ENCODE measurements around the gene ZC3H18.

ZC3H18 gene

DNA sequence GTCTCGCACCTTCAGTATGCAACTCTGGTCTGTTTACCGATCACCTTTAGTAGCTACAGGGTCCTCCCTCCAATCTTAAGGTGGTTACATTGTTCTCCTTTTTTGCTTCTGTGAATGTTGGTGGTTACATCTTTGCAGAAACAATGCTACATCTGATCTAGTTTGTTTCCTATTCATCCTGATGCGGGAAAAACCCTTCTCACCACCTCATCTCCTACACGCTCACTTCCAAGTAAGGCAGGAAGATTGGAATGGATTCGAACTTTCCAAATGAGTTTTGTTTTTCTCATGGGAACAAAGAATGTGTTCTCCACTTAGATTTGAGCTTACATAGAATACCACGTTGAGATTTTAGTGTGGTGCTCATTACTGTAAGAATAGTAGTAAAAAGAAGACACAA lies 14.5 kb downstream of the ZC3H18 start:
- DNase-seq = no peak

DNA sequence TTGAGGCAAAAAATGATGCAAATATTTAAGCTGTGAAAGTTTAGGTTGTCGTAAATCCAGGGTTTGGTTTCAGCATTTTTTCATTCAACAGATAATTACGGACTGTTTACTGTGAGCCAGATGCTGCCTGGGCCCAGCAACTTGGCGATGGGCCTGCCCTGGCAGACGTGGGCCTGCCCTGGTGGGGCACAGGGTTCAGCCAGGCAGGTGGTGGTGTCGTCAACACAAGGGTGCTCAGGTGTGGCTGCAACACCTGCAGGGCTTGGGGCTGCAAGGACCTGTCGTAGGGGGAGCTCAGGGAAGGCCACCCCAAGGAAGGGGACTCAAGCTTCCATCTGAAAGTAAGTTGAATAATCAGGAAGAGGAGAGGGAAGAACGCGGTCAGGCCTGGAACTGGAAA lies 15.1 kb downstream of the ZC3H18 start:
- DNase-seq = no peak

DNA sequence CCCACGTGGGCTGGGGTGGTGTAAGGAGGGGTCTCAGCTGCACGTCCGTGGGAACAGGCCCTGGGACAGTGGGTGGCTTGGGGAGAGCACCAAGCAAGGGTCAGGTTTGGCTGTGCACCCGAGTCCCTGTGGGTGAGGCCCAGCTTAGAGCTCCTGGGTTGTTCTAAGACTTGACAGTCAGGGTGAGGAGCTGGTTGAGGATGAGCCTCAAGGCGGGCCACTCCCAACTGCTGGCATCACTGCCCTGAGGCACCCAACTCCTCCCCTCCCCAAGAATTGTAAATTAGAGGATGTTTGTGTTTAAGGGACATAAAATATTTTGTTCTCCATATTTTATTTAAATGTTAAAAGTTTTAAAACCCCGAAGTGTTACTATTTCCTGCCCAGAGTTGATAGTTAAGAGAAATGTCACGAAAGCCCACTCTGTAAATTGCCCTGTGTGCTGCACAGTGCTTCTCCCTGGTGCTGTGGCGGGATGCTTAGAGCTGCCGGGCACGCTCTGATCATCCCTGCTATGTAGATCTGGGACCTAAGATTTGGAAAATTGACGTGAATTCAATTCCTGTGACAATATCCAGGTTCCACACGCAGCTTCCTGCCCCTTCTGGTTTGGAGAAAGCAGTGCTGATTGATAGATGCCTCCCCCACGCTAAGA lies 15.9 kb downstream of the ZC3H18 start:
- DNase-seq = no peak

DNA sequence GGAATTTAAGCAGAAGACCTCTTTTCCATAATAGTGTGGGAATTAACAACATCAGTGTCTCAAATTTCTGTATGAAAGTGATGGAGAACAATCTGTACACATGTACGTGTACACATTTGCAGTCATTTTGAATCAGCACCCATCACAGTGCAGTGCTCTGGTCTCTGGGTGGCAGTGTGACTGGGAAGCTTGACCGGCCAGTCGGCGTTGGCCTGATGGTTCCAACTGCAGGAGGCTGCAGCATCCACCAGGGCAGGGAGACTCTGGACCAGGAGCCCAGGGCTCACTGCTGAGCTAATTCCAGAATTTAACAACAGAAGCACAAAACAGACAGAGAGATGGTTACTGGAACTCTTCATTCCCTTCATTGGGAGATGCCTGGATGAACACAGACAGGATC lies 17.9 kb downstream of the ZC3H18 start:
- DNase-seq = no peak

DNA sequence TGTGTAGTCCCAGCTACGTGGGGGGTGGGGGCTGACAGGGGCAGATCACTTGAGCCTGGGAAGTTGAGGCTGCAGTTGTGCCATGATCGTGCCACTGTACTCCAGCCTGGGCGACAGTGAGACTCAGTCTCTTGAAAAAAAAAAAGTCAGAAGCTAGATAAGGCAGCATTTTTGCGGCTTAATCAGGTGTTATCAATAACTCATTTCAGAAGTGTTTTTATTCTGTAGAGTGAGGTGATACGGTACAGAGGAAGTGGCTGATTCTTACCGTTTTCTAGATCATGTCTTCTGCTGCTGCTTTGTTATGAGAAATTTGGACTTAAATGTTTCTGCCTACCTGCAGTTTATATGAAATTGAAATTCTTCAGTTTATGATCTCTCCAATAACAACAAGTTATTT lies 18.6 kb downstream of the ZC3H18 start:
- DNase-seq = no peak

DNA sequence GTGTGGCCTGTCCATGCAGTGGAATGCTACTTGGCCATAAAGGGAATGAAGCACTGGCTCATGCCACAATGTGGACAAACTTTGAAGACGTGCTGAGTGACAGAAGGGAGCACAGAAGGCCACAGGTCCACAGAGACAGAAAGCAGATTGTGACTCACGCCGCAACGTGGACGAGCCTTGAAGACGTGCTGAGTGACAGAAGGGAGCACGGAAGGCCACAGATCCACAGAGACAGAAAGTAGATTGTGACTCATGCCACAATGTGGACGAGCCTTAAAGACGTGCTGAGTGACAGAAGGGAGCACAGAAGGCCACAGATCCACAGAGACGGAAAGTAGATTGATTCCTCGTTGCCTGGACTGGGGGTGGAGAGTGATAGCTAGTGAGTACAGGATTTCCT lies 19.2 kb downstream of the ZC3H18 start:
- no peak for DNase-seq

DNA sequence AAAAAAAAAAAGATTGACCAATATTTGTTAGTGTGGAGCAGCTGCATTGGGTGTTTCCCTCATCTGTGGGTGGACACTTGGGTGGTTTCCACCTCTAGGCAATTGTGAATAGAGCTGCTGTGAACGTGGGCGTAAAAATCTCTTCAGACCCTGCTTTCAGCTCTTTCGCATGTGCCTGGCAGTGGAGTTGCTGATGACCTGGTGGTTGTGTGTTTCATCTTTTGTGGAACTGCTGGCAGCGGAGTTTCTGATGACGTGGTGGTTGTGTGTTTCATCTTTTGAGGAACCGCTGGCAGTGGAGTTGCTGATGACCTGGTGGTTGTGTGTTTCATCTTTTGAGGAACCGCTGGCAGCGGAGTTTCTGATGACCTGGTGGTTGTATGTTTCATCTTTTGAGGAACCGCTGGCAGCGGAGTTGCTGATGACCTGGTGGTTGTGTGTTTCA lies 21.4 kb downstream of the ZC3H18 start:
- no peak for DNase-seq

DNA sequence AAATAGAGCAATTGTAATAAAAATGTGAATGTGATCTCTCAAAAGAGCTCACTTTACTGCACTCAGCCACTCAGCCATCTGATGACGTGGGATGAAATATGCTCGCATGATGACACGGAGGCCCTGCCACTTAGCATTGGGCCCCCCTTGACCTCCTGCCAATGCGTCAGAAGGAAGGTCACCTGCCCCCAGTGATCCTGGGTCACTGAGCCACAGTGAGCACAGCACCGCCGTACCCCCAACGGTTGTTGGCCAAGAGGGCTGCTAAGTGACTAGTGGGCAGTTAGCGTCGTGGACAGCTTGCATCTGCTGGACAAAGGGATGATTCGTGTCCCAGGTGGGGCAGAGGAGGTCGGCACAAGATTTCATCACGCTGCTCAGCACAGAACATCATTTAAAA lies 22.9 kb downstream of the ZC3H18 start:
- DNase-seq = no peak

DNA sequence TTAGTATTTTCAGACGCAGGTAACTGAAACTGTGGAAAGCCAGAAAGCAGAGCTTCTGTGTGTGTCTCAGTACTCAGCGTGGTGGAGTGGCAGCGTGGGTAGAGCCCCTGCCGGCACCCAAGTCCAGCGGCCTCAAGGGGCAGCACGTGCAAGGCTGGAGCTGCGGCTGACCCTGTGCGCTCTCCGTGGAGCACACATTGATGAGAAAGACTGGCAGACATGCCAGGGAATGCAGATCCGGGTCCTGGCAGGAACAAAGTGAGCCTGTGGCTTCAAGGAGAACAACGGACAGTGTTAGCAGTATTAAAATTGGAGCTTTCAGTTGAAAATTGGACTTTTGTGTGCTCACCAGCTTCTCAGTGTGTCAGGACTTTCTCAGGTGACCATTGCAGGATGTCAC lies 23.3 kb downstream of the ZC3H18 start:
- DNase-seq = no peak

DNA sequence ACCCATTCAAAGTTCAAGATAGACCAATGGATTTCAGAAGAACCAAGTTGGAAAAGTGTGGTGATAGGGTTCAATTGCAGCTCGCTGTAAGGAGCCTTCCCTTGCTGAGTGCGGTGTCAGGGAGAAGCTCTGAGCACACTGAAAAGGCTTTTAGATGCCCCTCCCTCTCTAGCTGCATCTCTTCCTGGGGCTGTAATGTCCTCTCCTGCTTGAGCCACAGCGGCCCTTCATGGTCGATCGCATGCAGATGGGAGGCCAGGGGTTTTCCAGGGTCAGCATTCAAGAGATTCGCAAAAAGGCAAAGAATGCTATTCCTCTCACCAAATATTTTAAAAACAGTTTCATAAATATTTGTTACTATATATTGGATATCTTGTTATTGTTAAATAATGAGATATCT lies 23.7 kb downstream of the ZC3H18 start:
- DNase-seq = no peak

DNA sequence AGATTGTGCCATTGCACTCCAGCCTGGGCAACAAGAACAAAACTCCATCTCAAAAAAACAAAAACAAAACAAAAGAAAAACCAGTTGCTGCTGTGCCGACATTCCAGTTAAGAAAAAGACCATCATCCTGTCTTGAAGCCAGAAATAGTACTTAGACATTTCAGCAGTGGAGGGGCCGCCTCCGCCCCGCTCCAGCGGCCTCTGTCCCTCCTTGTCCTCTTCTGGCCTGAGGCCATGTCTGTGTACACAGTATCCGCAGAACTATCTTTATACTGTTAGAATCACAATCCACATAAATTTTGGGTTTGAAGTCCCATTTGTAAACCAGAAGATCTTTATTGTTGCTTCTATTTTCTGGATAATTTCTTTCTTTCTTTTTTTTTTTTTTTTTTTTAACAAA lies 24.9 kb downstream of the ZC3H18 start:
- no peak for DNase-seq

DNA sequence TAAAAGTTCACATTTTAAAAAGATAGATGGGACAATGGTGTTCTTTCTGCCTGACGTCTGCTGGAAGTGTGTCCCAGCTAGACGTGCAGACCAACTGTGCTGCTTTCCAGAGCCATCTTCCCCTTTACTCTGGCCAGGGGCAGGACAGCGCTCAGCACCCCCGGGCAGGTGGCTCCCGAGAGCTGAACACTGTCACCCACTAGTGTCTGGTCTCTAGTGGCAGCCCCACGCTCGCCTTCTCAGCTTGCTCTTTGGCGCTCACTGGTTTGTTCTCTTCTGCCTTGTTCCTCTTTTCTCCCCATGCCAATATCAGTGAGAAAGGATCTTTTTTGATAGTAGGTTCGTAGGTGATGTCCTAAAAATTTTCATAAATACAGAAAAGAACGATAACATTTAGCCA lies 25.7 kb downstream of the ZC3H18 start:
- no peak for DNase-seq

DNA sequence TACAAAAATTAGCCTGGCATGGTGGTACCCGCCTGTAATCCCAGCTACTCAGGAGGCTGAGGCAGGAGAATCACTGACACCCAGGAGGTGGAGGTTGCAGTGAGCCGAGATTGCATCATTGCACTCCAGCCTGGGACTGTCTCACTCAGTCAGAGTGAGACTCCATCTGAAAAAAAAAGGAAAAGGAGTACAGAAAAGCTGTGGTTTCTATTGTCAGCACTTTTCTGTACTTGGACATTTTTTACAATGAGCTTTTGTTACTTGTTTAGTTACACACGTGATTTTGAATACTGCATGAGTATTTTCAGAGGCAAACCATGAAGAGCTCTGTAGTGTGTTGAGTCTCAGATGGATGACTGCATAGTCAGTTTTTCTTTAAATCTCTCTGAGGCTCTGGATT lies 26.3 kb downstream of the ZC3H18 start:
- no peak for DNase-seq

DNA sequence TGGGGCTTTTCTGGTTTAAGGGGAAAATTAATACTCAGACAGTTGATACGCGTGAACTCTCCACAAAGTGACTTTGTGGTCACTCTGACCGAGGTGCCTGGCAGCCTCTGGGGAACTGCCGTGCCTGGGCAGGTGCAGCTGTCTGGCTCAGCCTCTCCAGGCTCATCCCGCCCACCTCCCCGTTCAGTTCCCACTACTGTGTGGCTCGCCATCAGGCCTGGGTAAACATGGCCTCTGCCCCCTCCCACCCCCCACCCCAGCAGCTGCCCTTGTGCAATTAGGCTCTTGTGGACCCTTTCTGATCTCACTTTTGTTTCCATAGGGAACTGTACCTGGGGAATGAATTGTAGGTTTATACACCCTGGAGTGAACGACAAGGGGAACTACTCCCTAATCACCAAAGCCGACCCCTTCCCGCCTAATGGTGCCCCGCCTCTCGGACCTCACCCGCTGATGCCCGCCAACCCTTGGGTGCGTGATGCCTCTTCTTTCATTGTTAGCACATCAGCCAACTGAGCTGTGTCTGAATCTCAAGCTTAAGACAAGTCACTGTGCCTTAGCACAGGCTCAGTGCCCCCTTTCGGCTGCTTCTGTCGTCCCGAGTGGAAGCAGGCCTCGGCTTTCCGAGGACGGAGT lies 27.8 kb downstream of the ZC3H18 start:
- no peak for DNase-seq

DNA sequence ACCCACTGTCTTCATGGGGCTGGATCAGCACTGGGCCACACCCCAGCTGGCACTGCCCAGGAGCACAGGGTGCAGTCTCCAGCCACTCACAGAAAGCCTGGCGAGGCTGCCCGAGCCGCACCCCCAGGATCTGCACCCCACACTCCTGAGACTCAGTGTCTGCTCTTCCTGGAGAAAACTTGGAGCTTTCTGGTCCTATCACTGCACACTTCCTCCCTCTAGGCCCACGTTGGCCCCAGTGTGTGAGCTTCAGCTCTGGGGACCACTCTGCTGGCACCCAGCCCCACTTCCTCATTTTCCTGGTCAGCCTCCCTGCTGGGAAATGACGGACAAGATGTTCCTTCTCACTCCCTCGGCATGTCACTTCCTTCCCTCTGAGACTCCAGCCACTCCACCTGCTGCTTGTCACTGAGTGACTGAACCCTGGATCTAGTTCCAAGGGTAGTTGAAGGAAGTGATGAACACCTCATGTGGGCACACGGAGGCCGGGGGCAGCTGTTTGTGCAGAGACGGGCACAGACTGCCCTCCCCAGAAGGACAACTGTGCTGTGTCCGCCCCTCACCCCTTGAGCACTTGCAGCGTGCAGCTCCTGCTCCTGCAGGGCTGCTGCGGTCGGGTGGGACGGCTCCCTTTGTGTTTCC lies 29.0 kb downstream of the ZC3H18 start:
- DNase-seq = no peak

DNA sequence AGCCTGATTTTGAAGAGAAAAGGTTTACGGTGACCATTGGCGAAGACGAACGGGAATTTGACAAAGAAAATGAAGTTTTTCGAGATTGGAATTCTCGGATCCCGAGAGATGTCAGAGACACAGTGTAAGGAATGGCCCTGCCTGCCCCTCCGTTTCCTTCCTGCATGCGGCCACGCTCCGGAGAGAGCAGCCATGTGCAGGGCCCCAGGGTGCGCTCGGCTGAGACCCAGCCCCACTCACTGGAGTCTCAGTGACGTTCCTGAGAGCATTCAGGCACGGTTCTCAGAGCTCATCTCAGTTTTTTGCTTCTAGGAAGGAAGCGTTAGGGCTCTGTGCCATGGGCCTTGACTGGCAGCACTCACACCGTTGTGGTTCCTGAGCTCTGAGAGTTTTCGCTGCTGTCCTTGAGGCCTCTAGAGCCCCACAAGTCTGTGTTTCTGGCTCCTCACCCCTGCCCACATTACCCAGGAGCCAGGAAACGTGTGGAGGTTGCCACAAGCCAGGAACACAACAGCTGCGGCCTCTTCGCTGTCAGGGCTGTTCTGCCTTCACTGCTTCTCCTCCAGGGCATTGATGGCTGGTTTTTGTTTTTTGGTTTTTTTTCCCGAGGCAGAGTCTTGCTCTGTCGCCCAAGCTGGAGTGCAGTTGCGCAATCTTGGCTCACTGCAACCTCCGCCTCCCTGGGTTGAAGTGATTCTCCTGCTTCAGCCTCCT lies 29.8 kb downstream of the ZC3H18 start:
- no peak for DNase-seq

DNA sequence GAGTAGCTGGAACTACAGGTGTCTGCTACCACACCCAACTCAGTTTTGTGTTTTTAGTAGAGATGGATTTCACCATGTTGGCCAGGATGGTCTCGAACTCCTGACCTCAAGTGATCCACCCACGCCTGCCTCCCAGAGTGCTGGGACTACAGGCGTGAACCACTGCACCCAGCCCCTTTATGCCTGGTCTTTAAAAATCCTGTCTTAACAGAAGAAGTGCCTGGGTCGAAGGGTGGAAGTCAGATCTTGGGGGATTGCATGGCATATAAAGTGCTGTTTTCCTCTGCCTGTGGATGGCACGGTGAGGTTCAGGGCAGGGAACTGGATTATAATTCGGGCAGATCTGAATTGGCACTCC lies 30.3 kb downstream of the ZC3H18 start:
- DNase-seq = no peak

DNA sequence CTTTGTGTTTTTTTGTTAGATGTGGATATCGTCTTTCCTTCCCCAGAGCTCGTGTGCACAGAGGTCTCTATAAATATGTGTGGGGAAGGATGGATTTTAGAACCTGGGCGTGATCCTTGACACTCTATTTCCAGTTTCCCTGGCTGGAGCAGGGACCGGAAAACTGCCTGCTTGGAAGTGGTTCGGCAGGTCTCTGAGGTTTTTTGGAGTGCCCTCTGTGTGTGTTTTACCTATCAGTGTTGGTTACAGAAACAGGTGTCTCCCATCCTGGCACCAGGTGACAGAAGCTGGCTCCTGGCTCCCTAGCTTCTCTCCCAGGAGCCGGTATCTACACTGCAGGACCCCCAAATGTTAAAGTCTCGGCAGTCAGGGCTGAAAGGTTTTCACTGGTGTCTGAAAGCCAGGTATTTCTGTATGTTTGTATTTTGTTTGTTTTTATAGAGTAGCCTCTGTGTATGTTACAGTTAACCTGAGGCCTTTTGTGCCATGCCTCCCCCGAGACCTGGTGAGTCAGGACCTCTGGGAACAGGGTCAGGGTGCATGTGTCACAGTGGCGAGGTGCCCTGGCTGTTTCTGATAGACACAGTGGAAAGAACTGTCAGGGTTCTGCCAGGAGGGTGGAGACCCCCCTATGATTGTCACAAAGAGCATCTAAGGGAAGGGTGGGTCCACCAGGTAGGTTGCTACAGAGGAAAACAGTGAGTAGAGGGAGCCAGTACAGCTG lies 31.3 kb downstream of the ZC3H18 start:
- DNase-seq = no peak

DNA sequence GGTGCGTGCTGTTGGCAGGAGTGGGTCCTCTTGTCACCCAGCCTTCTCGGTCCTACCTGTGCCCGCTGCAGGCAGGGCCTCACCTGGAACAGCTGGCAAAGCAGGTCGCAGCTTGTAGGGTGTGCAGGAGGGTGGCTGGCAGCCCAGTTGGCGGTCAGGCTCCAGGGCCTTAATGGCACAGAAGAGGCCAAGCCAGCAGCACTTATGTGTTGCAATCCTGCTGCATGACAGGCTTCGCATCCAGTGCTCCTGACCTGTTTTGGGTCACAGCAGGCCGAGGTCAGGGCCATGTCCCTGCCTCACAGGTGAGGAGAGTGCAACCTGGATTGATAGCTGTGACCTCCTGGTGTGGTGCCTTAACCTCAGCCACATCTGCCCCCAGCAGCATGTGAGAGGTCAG lies 31.9 kb downstream of the ZC3H18 start:
- no peak for DNase-seq

DNA sequence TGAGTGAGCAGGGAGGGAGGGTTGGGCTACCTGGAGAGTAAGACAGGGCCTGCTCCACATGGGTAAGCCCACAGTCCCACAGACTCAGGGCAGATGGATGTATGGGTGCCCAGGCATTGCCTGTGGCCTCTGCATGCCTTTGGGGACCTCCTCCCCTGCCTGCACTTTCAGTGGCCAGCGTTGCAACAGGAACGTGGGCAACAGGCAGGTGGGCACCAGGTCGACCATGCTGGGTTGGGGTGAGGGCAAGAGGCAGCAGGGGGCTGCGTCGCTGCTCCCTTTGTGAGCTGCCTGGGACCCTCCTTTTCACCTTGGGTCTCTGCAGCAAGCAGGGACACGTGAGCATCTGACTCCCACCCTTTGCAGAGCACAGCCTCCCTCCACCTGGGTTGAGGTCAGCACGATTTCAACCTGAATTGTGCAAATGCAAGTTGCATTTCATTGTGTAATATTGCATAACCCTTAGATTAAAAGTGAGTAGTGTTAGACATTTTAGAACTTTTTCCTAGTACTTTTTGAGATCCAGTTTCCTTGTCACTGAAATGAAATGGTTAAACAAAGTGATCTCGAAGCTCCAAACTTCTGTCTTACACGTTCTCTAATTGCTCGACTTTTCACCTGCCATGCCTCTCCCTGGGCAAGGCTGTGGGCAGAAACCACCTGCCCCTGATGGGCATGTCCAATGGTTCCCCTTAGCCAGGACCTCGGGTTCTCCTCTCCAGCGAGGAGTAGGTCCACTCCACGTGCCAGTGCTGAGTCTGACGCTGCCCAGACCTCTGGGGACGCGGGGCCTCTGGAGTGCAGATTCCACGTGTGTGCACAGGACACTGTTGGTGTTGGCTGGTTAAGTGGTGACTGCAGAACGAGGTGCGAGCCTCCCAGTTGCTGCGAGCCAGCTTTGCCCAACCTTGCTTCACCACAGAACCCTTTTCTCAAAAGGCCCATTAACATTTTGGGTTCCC lies 35.3 kb downstream of the ZC3H18 start:
- DNase-seq = no peak

DNA sequence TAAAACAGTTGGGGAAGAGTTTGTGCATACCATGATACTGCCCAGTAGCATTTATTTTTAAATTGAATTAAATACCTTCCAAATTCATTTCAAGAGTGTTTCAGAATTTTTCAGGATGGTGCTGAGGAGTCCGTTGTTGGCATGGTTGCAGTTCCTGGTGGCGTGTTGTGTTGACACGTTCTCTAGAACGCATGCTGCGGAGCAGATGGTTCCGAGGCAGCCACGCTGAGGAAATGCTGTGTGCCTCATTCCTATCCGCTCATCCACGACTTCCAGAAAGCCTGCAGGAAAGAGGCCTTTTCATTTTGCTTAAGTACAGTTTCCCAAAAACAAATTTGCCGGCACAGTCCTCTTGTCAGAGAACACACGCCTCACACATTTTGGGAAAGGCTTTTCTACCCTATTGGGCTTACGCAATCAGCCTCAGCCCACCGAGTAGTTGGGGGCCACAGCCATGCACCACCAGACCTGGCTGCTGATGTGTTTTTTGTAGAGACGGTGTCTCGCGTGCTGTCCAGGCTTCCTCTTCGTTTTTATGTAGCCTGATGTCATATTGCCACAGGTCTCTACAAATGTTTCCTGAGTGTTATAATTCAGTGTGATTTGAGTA lies 36.0 kb downstream of the ZC3H18 start:
- DNase-seq = no peak

DNA sequence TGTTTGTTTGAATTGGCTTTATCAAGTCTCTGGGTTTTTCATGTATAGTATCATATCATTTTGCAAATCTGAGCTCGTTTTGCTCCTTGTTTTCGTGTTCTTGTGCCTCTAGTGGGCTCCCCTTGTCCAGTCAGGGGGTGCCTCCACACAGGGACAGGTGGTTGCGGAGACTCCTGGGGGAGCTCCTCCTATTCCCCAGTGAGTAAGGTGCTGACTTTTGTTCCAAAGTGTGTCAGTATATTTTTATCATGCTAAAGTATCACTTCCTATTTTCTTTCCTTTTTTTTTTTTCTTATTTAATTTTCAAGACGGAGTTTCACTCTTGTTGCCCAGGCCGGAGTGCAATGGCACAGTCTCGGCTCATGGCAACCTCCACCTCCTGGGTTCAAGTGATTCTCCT lies 37.9 kb downstream of the ZC3H18 start:
- DNase-seq = no peak
